Adipose tissue (tissue), 3 donors: ENCODE data around the gene TCAP. TPM values are rescaled to one million over a fixed set of nuclear protein-coding genes. Genes with fewer than 3 reads are reported as not detected.

Experiments
- H3K27ac ChIP-seq: one replicate; pipeline ENCODE4 v1.5.1; 2013; ENCODE audit warnings: low read depth, low read length
- WGBS, 3 donors: extraction: QIAGEN DNeasy Blood & Tissue Kit; methylation state at CpG; one replicate each; pipeline ENCODE4 v1.1.7; 2013; 5-methylcytosine and 5-hydroxymethylcytosine counted together
- polyA plus RNA-seq, 3 donors: library from polyadenylated mRNA; stranded (reverse); fragments of 200-250 nt; gene quantifications; one replicate each; pipeline ENCODE4 v1.2.3, GENCODE V29; 2013
- donor health status: healthy with polysubstance abuse.
- donor health status: Bipolar disorder and iron deficiency.
- donor health status: healthy.

The TCAP gene
- 10 to 100 TPM in 1 of 3 donors, 1 to 10 TPM in 1, under 1 TPM in 1; 0.48 to 11.5 (median 3.8) TPM for polyA plus RNA-seq

GRCh38 chr17:39664581-39665561 is at the start of gene TCAP:
Gene TCAP (plus strand): TSS chr17:39665349. CDS start chr17:39665360, 11 bp downstream.
- WGBS, 3 donors: 38 to 64% (median 42%) methylated on average over 15 of the region's 15 CpGs
- no peak within 1 kb of the TSS for H3K27ac ChIP-seq

GRCh38 chr17:39615434-39615833 is 49.7 kb upstream of the TCAP start:
- WGBS, 3 donors: 51 to 62% (median 58%) methylated on average over 6 of the region's 6 CpGs
- no peak overlapping the region for H3K27ac ChIP-seq

DNA sequence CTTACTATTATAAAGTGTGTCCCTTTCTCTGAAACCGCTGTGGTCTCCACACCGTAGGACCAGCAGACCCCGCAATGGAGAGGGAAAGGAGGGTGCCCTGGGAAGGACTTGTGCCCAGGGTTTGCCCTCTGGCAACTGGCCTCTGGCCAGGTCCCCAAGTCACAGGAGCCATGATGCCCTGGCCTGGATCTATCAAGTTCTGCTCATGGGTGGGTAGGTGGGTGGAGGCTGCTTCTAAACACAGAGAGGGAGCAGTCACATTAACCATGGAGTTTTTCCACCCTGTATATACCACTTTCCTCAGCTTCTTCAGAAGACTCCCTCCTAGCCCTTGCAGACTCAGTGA is 48.1 kb upstream of the TCAP start:
- H3K27ac ChIP-seq: no peak overlapping the region
- WGBS, 3 donors: 87 to 89% (median 88%) methylated on average over 3 of the region's 3 CpGs

- no peak overlapping the region for H3K27ac ChIP-seq
- WGBS, 3 donors: 1 to 2% (median 1%) methylated on average over 69 to 79 of the region's 79 CpGs
These were observed 47.5 kb upstream of the TCAP start for GRCh38 chr17:39617446-39618245.

DNA sequence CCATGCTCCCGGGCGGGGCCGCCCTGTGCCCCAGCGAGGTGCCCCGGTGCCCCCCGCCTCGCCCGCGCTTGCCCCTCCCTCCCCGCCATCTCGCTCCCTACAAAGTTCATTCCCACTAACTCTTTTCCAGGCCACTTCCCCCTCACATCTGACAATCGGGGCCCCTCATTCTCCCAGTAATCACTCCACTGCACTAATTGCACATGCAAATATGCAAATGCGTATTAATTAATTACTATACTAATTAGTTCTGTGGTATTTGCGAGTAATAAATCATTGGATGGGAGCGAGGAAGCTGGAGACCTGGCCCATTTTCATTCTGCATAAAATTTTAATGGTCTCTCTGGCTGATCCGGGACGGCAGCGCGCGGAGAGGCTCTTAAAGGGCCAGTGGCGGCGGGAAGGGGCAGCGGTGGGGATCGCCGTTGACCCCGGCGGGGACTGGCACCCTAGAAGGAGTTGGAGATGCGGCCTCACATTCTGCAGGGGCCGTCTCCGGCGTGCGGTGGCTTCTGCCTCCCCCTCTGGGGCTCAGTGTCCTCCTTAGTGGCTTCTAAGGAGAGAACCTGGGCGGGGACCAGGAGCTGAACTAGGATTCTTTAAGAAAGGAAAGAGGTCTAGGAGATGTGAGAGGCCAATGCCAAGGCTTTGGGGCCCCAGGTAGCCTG is 46.8 kb upstream of the TCAP start:
- H3K27ac ChIP-seq: no peak overlapping the region
- WGBS, 3 donors: 2 to 5% (median 4%) methylated on average over 30 to 33 of the region's 33 CpGs

- no peak overlapping the region for H3K27ac ChIP-seq
- WGBS, 3 donors: 51 to 55% (median 53%) methylated on average over 11 to 13 of the region's 13 CpGs
These were observed 46.0 kb upstream of the TCAP start for GRCh38 chr17:39618956-39619785.

- H3K27ac ChIP-seq: no peak overlapping the region
- WGBS, 3 donors: 38 to 61% (median 58%) methylated on average over 1 of the region's 1 CpG
These were observed 45.4 kb upstream of the TCAP start for GRCh38 chr17:39619786-39620101.

- no peak overlapping the region for H3K27ac ChIP-seq
- 10 to 11% (median 10%) methylated on average over 26 of the region's 26 CpGs for whole genome bisulfite sequencing, 3 donors
These were observed 43.4 kb upstream of the TCAP start for GRCh38 chr17:39621523-39622379.

- 52 to 58% (median 57%) methylated on average over 16 of the region's 16 CpGs for WGBS, 3 donors
- no peak overlapping the region for H3K27ac ChIP-seq
These were observed 42.7 kb upstream of the TCAP start for GRCh38 chr17:39622380-39623006.

GRCh38 chr17:39623356-39623950 is 41.7 kb upstream of the TCAP start:
- 2 to 6% (median 5%) methylated on average over 13 to 16 of the region's 16 CpGs for WGBS, 3 donors
- H3K27ac ChIP-seq: no peak overlapping the region

DNA sequence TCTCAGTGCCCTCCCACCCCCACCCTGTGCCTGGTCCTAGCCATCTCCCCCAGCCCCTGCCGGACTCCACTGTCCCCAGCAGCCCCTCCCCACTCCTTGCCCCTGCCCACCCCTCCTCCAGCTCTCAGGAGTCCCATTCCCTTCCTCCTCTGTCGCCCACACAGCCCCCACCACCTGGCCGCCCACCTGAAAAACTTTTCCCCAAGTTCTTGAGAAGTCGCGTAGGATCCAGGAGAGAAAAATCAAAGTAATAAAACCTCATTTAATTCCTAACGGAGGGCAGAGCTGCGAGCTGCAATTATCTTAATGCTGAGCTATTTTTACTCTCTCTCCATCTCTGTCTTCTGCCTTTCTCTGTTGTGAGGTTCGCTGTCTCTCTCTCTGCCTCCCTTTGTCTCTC is 40.8 kb upstream of the TCAP start:
- no peak overlapping the region for H3K27ac ChIP-seq
- 73 to 85% (median 85%) methylated on average over 8 of the region's 8 CpGs for WGBS, 3 donors

DNA sequence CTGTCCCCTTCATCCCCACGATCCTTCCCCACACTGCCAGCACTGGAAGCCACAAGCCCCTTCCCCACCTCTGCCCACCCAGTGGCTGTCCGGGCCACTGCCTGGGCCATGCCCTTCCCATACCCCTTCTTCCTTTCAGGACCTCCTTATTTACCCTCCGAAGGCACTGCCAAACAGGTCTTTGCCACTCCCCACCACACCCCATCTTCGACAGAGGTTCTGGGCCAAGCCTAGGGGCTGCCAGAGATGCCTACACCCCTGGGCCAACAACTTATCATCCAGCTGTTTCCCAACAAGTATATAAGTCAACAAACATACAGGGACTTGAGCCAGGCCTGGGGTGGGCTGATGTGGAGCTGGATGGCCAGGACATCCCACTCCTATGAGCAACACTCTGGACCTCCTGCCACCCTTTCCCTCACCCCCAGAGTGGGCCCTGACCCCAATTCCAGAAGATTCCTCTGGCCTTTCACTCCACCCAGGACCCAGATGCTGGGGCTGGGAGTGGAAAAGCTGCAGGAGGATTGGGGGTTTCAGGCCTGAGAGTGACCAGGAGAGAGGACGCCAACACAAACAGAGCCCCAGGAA is 39.9 kb upstream of the TCAP start:
- H3K27ac ChIP-seq: no peak overlapping the region
- WGBS, 3 donors: 59 to 74% (median 65%) methylated on average over 4 to 5 of the region's 5 CpGs

- H3K27ac ChIP-seq: no peak within 1 kb of the TSS
These were observed 38.7 kb upstream of the TCAP start, which contains the start of gene PPP1R1B for GRCh38 chr17:39626171-39627046. Gene PPP1R1B (plus strand): TSS chr17:39626952. CDS start chr17:39627393, 441 bp downstream.

DNA sequence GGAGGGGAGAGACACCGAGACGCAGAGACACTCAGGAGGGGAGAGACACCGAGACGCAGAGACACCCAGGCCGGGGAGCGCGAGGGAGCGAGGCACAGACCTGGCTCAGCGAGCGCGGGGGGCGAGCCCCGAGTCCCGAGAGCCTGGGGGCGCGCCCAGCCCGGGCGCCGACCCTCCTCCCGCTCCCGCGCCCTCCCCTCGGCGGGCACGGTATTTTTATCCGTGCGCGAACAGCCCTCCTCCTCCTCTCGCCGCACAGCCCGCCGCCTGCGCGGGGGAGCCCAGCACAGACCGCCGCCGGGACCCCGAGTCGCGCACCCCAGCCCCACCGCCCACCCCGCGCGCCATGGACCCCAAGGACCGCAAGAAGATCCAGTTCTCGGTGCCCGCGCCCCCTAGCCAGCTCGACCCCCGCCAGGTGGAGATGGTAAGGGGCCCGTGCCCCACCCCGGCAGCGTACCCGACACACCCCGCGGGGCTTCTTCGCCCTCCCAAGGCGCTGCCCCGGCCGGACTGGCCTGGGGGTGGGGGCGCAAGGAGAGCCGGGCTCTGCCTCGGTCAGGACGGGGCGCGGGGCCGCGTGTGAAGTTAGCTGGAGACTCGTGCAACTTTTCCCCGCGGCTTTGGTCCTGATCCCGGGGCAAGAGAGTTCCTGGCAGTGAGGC is 38.0 kb upstream of the TCAP start:
- 4 to 6% (median 5%) methylated on average over 40 to 71 of the region's 72 CpGs for WGBS, 3 donors
- H3K27ac ChIP-seq: no peak overlapping the region

More at GRCh38 chr17:39626171-39627046, 38.7 kb upstream of the TCAP start, which contains the start of gene PPP1R1B:
- 13 to 17% (median 15%) methylated on average over 29 of the region's 29 CpGs for WGBS, 3 donors
